Measurements from ENCODE around the gene C1QTNF2. TPM values are rescaled to one million over a fixed set of nuclear protein-coding genes. Genes with fewer than 3 reads are reported as not detected.
A peak's percentile ranks its signal among the peaks of the same experiment; 100 is the strongest.

C1QTNF2 gene
- total and polyA plus RNA-seq, 2 donors from 2014 or later = 1.4 to 2.8 TPM

DNA sequence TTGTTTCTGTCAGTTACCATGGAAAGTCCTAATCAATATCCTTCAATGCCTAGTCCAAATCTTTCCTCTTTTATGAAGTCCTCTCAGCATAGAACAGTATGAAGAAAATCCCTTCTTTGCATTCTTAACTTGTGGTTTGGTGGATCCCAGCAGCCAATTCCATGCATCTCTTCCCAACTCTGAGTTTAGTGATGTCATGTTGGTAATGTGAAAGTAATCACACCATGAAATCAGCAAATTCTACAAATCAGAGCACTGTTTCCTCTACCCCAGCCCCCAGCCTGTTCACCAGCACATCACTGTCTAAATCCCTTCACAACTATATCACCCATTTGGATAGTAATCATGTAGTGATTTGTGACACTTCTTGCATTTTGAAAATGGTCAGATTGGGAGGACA lies 4.7 kb upstream of the C1QTNF2 start:
- FAIRE-seq (no peak), DNase-seq (no peak)
- Histone ChIP-seq H3K4me1 (ENCODE audit: control insufficient read depth in 2 of 3, insufficient read depth in 2 of 3, low read depth in 1 of 3, low read length in 3 of 3) (no peaks in the 10 kb centered on the region), H3K9ac (ENCODE audit: low read length in 3 of 3) (no peak overlapping the region), H3K9me3 (ENCODE audit: control insufficient read depth in 2 of 3, insufficient read depth in 1 of 3, low read length in 3 of 3) (no peaks in the 10 kb centered on the region), H3K36me3 (ENCODE audit: control insufficient read depth in 2 of 3, insufficient read depth in 3 of 3, low read length in 3 of 3) (no peaks in the 10 kb centered on the region), H3K4me3 (ENCODE audit: low read length in 3 of 3) (no peak overlapping the region), H3K27ac (ENCODE audit: low read depth in 2 of 2, low read length in 2 of 2) (no peak overlapping the region), H3K27me3 (ENCODE audit: control insufficient read depth, insufficient read depth, low read length) (no peaks in the 10 kb centered on the region)
- intact Hi-C loops (cut with DNase I) = no loop called here
- TF ChIP-seq, protein P1, sequence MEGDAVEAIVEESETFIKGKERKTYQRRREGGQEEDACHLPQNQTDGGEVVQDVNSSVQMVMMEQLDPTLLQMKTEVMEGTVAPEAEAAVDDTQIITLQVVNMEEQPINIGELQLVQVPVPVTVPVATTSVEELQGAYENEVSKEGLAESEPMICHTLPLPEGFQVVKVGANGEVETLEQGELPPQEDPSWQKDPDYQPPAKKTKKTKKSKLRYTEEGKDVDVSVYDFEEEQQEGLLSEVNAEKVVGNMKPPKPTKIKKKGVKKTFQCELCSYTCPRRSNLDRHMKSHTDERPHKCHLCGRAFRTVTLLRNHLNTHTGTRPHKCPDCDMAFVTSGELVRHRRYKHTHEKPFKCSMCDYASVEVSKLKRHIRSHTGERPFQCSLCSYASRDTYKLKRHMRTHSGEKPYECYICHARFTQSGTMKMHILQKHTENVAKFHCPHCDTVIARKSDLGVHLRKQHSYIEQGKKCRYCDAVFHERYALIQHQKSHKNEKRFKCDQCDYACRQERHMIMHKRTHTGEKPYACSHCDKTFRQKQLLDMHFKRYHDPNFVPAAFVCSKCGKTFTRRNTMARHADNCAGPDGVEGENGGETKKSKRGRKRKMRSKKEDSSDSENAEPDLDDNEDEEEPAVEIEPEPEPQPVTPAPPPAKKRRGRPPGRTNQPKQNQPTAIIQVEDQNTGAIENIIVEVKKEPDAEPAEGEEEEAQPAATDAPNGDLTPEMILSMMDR (IDR thresholded peaks at IDR 0.05; ENCODE audit: borderline replicate concordance, extremely low read depth, insufficient read depth) = no peak

DNA sequence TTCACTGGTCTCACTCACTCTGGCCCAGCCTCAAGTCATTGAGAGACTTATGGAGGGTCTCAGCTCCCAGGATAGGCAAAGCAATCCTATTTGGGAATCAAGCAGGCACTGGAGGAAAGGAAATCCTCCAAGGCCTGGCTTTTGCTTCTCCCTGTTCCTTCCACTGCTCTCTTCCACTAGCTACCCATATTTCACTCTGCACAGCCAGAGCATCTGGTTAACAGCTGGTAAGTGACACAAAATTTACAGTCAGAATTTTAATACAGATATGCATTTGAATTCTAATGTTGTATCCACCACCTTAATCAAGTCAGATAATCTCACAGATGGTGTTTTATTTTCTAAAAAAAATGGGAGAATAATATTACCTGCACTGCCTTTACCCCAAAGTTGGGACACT lies 868 bp upstream of the C1QTNF2 start:
- H3K4me1 ChIP-seq (ENCODE audit: control insufficient read depth in 2 of 3, insufficient read depth in 2 of 3, low read depth in 1 of 3, low read length in 3 of 3) = no peaks in the 10 kb centered on the region
- no peaks in the 10 kb centered on the region for H3K36me3 ChIP-seq (ENCODE audit: control insufficient read depth in 2 of 3, insufficient read depth in 3 of 3, low read length in 3 of 3)
- no peak for FAIRE-seq
- DNase-seq = peak in 1 of 5 donors; percentile 29
- no peaks in the 10 kb centered on the region for H3K9me3 ChIP-seq (ENCODE audit: control insufficient read depth in 2 of 3, insufficient read depth in 1 of 3, low read length in 3 of 3)
- intact Hi-C loops (cut with DNase I) = no loop called here
- H3K4me3 ChIP-seq (ENCODE audit: low read length in 3 of 3) = peak overlapping the region in 1 of 3 donors; percentile 34
- no peak overlapping the region for H3K27ac ChIP-seq (ENCODE audit: low read depth in 2 of 2, low read length in 2 of 2)
- H3K27me3 ChIP-seq (ENCODE audit: control insufficient read depth, insufficient read depth, low read length) = peaks cover 2% of the 10 kb centered on the region
- no peak overlapping the region for H3K9ac ChIP-seq (ENCODE audit: low read length in 3 of 3)
- TF ChIP-seq, protein P1 (IDR thresholded peaks at IDR 0.05; ENCODE audit: borderline replicate concordance, extremely low read depth, insufficient read depth) = no peak

GRCh38 chr5:160370713-160371034 lies 248 bp upstream of the C1QTNF2 start:
- Histone ChIP-seq H3K36me3 (ENCODE audit: control insufficient read depth in 2 of 3, insufficient read depth in 3 of 3, low read length in 3 of 3) (no peaks in the 10 kb centered on the region), H3K9me3 (ENCODE audit: control insufficient read depth in 2 of 3, insufficient read depth in 1 of 3, low read length in 3 of 3) (no peaks in the 10 kb centered on the region), H3K27ac (ENCODE audit: low read depth in 2 of 2, low read length in 2 of 2) (no peak overlapping the region), H3K27me3 (ENCODE audit: control insufficient read depth, insufficient read depth, low read length) (peaks cover 2% of the 10 kb centered on the region), H3K9ac (ENCODE audit: low read length in 3 of 3) (peak overlapping the region in 1 of 3 donors; percentile 15), H3K4me1 (ENCODE audit: control insufficient read depth in 2 of 3, insufficient read depth in 2 of 3, low read depth in 1 of 3, low read length in 3 of 3) (no peaks in the 10 kb centered on the region), H3K4me3 (ENCODE audit: low read length in 3 of 3) (peak overlapping the region; percentile 25 to 50 (median 34))
- DNase-seq (no peak), FAIRE-seq (no peak)
- TF ChIP-seq, protein P1 (IDR thresholded peaks at IDR 0.05; ENCODE audit: borderline replicate concordance, extremely low read depth, insufficient read depth) = no peak
- intact Hi-C loops (cut with DNase I) = no loop called here

DNA sequence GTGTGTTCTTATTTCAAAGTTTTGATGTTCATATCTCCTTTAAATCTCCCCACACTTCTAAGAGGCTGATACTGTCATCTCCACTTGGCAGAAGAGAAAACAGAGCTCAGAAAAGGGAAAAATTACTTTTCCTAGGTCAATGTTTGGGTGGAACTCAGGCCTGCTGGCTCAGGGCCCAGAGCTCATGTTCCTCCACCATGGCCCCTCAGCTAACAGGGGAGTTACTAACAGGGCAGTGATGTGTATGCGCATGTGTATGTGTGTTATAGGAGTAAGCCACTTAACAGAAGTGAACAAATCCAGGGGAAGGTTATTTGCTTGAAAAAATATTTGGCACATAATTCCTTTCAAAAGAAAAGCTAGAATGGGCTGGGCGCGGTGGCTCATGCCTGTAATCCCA lies 2.5 kb downstream of the C1QTNF2 start:
- Histone ChIP-seq H3K27ac (ENCODE audit: low read depth in 2 of 2, low read length in 2 of 2) (no peak overlapping the region), H3K27me3 (ENCODE audit: control insufficient read depth, insufficient read depth, low read length) (peaks cover 2% of the 10 kb centered on the region), H3K4me3 (ENCODE audit: low read length in 3 of 3) (no peak overlapping the region), H3K4me1 (ENCODE audit: control insufficient read depth in 2 of 3, insufficient read depth in 2 of 3, low read depth in 1 of 3, low read length in 3 of 3) (no peaks in the 10 kb centered on the region), H3K36me3 (ENCODE audit: control insufficient read depth in 2 of 3, insufficient read depth in 3 of 3, low read length in 3 of 3) (no peaks in the 10 kb centered on the region), H3K9me3 (ENCODE audit: control insufficient read depth in 2 of 3, insufficient read depth in 1 of 3, low read length in 3 of 3) (no peaks in the 10 kb centered on the region), H3K9ac (ENCODE audit: low read length in 3 of 3) (no peak overlapping the region)
- DNase-seq = no peak
- intact Hi-C loops (cut with DNase I) = no loop called here
- TF ChIP-seq, protein P1 (IDR thresholded peaks at IDR 0.05; ENCODE audit: borderline replicate concordance, extremely low read depth, insufficient read depth) = no peak
- FAIRE-seq = no peak
